HG03280 (cell line): ENCODE measurements around the gene F2.

Experiments
- ATAC-seq: cut with Tn5 transposase; IDR thresholded peaks from one replicate; pipeline ENCODE4 v1.9.1; 2021; ENCODE audit warnings: mild to moderate bottlenecking, moderate library complexity; ENCODE audit not compliant: unreplicated experiment

The F2 gene

DNA sequence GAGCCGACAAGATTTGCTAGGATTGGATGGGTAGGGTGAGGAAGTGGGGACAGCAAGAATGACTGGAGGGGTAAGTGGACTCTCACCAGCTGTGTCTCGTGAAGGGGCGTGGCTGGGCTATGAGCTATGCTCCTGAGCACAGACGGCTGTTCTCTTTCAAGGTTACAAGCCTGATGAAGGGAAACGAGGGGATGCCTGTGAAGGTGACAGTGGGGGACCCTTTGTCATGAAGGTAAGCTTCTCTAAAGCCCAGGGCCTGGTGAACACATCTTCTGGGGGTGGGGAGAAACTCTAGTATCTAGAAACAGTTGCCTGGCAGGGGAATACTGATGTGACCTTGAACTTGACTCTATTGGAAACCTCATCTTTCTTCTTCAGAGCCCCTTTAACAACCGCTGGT is 19.9 kb downstream of the F2 start:
- no peak for ATAC-seq

GRCh38 chr11:46741600-46742484 is 22.8 kb downstream of the F2 start:
- ATAC-seq = no peak

DNA sequence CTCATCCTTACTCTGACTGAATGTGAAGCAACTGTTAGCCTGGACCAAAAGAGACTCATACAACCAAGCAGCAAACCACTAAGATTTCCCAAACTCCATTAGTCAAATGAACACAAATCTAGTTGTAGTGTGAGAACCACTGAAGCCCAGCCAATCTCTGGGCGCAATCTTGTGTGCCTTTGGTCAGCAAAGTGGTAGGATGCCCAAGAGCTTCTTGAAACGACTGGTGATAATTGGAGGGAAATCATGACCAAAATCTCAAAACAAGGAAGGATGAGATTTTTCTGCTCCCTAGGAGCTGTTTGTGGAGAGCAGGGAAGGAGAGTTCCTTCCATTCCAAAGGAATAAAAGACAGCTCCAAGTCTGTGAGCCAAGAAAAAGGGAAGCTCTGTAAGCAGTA is 24.0 kb downstream of the F2 start:
- no peak for ATAC-seq

DNA sequence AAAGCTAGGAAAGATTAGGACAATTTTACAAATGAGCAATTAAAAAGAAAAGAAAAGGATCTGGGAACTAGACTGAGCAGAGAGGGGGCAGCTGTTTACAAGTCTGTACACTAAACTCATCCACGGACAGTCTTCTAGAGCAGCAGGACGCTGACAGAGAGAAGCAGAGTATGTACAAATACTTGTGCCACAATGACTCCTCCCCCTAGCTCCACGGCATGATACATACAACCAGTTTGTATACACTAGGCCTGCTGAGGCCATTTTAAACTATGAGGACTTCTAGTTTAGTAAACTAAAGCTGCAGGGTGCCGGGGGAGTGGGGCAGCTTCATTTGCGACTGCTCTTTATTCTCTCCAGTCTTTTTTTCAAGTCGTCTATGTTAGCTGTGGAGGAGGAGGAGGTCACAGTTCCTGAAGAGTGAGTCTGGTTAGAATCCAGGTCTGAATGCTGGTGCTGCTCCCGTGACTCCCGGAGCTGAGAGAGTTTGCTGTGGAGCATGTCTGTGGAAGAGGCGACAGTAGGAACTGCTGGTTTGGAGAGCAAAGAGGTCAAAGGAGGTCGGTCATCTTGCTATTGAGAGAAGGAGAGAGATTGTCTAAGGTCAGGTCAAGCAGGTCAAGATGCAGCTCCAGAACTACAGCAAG is 24.8 kb downstream of the F2 start:
- no peak for ATAC-seq

GRCh38 chr11:46745328-46745727 is 26.3 kb downstream of the F2 start:
- ATAC-seq = no peak

- ATAC-seq = no peak
These were observed 27.0 kb downstream of the F2 start for GRCh38 chr11:46745995-46746394.

DNA sequence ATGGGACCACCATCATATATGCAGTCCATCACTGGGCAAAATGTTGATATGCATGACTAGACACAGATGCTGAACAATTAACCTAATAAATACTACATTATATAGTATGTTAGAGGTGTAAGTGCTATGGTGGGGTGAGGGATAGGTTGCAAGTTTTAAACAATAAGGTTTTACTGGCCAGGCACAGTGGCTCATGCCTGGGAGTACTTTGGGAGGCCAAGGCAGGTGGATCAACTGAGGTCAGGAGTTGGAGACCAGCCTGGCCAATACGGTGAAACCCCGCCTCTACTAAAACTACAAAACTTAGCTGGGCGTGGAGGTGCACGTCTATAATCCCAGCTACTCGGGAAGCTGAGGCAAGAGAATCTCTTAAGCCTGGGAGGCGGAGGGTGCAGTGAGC is 28.1 kb downstream of the F2 start:
- ATAC-seq = no peak

GRCh38 chr11:46755962-46756361 is 36.9 kb downstream of the F2 start:
- no peak for ATAC-seq

DNA sequence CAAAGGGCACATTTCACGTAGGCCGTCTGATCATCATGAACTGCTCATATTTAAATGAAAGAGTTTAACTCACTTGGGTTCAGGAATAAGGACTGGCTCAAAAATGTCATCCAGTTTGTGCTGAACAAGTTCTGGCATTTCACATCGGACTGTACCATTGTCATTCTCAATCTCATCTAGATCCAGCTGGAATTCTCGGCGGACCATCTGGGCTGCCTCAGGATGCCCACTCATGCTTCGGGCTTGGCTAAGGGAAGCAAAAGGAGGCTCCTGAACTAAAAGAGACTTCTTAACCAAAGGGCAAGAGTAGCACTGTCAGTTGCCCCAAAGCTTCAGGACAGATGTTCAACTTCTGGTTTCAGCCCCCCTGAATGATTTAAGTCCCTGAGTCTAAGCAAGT is 40.2 kb downstream of the F2 start:
- no peak for ATAC-seq

GRCh38 chr11:46760429-46761128 is 41.6 kb downstream of the F2 start:
- ATAC-seq = no peak

GRCh38 chr11:46761807-46762206 is 42.8 kb downstream of the F2 start:
- ATAC-seq = no peak

- ATAC-seq = no peak
These were observed 43.2 kb downstream of the F2 start for GRCh38 chr11:46762248-46762647.

GRCh38 chr11:46766656-46767055 is 47.6 kb downstream of the F2 start:
- no peak for ATAC-seq

- no peak for ATAC-seq
These were observed 50.7 kb downstream of the F2 start for GRCh38 chr11:46769636-46770221.

DNA sequence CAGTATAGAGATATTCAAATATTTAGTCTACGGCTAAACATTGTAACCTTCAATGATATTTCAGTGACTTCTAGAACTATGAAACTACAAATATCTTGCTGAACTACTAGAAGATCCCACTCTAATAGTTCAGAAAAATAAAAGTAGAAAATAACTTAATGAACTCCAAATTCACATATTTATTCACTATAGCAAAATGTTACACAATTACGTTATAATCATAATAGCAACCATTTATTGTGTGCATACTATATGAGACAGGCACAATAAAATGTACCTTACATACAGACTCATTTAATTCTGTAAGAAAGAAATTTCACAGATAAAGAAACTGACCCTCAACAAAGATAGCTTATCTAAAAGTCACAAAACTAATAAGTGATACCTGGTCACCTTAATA is 57.9 kb downstream of the F2 start:
- no peak for ATAC-seq

- no peak for ATAC-seq
These were observed 59.4 kb downstream of the F2 start for GRCh38 chr11:46778416-46778815.
